GM12878 (cell line): Measurements from ENCODE around the gene ADAMTS17.

Source experiments
- CREB1 ChIP-seq: IDR thresholded peaks from 2 replicates; pipeline ENCODE4 v1.6.1; 2012; ENCODE audit warnings: low read depth, mild to moderate bottlenecking, inconsistent platforms
- EZH2 ChIP-seq: IDR thresholded peaks from 2 replicates; pipeline ENCODE4 v1.6.1; 2012; ENCODE audit warnings: low read depth, mild to moderate bottlenecking, control low read depth, inconsistent platforms, low read length, borderline replicate concordance; ENCODE audit not compliant: control insufficient read depth
- JUNB ChIP-seq: IDR thresholded peaks from 2 replicates; pipeline ENCODE4 v1.6.1; 2016; ENCODE audit warnings: antibody characterized with exemption, mild to moderate bottlenecking
- POLR2A ChIP-seq: IDR thresholded peaks from 2 replicates; pipeline ENCODE4 v1.6.1; 2011; ENCODE audit warnings: low read depth, mild to moderate bottlenecking, low read length
- POLR2AphosphoS2 ChIP-seq: IDR thresholded peaks from 2 replicates; pipeline ENCODE4 v1.6.1; 2011; ENCODE audit warnings: low read depth, mild to moderate bottlenecking, low read length, improper control_type of control experiment, moderate library complexity
- RAD21 ChIP-seq: IDR thresholded peaks from 2 replicates; pipeline ENCODE4 v1.6.1; 2011; ENCODE audit warnings: mild to moderate bottlenecking, low read depth, low read length, moderate library complexity; ENCODE audit not compliant: insufficient read depth
- RCOR1 ChIP-seq: conservative IDR thresholded peaks from 2 replicates; pipeline ENCODE4 v1.6.1; 2012; ENCODE audit warnings: low read depth, low read length, improper control_type of control experiment
- TARDBP ChIP-seq: IDR thresholded peaks from 2 replicates; pipeline ENCODE4 v1.6.1; 2016; ENCODE audit warnings: borderline replicate concordance
- YY1 ChIP-seq: IDR thresholded peaks from 2 replicates; pipeline ENCODE4 v1.6.1; 2011; ENCODE audit warnings: low read depth, mild to moderate bottlenecking, low read length
- TF ChIP-seq, protein P1 (sequence below): IDR thresholded peaks from 2 replicates; pipeline ENCODE4 v1.6.1; 2012; ENCODE audit warnings: improper control_type of control experiment, low read depth, low read length; ENCODE audit not compliant: insufficient replicate concordance
- TF ChIP-seq, protein P2 (sequence below): IDR thresholded peaks from 2 replicates; pipeline ENCODE4 v1.6.1; 2011; ENCODE audit warnings: borderline replicate concordance, low read depth, mild to moderate bottlenecking, moderate library complexity, mixed read lengths, low read length; ENCODE audit not compliant: insufficient read depth; ENCODE audit errors: extremely low read length
- TF ChIP-seq, protein P3 (sequence below): fragments of 450-650 bp; formaldehyde crosslinking; IDR thresholded peaks from 2 replicates; pipeline ENCODE4 v1.4.0; 2022; ENCODE audit warnings: mild to moderate bottlenecking, moderate library complexity
- TF ChIP-seq, protein P4 (sequence below), 3 experiments: IDR thresholded peaks in 2 of 3; conservative IDR thresholded peaks in 1 of 3; 2 replicates each; pipeline ENCODE4 v1.5.1; 2011; ENCODE audit warnings: low read depth in 3 of 3, low read length in 3 of 3, mild to moderate bottlenecking in 3 of 3, control low read depth in 2 of 3, moderate library complexity in 2 of 3, inconsistent platforms in 1 of 3, mixed read lengths in 1 of 3; ENCODE audit not compliant: control insufficient read depth in 2 of 3, insufficient read depth in 1 of 3; ENCODE audit errors: extremely low read depth in 1 of 3
- TF ChIP-seq, protein P5 (sequence below): fragments of 450-650 bp; IDR thresholded peaks from 2 replicates; pipeline ENCODE4 v1.6.1; 2016; ENCODE audit warnings: mild to moderate bottlenecking

DNA sequence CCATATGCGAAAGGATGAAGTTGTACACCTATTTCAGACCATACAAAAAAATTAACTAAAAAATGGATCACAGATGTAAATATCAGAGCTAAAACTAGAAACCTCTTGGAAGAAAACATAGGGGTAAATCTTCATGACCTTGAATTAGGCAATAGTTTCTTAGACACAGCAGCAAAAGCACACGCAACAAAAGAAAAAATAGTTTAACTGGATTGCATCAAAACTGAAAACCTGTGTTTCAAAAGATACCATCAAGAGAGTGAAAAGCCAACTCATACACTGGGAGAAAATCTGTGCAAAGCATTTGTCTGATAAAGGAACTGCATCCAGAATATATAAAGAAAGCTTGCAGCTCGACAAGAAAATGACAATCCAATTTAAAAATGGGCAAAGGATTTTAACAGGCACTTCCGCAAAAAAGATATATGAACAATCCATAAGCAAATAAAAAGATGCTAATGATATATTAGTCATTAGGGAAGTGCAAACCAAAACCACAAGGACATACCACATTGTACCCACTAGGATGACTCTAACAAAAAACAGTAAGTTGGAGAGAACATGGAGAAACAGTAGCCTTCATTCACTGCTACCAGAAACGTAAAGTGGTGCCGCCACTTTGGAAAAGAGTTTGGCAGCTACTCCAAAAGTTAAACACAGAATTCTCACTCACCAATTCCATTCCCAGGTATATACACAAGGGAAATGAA is 263.1 kb downstream of the ADAMTS17 start:
- TF ChIP-seq, protein P1, sequence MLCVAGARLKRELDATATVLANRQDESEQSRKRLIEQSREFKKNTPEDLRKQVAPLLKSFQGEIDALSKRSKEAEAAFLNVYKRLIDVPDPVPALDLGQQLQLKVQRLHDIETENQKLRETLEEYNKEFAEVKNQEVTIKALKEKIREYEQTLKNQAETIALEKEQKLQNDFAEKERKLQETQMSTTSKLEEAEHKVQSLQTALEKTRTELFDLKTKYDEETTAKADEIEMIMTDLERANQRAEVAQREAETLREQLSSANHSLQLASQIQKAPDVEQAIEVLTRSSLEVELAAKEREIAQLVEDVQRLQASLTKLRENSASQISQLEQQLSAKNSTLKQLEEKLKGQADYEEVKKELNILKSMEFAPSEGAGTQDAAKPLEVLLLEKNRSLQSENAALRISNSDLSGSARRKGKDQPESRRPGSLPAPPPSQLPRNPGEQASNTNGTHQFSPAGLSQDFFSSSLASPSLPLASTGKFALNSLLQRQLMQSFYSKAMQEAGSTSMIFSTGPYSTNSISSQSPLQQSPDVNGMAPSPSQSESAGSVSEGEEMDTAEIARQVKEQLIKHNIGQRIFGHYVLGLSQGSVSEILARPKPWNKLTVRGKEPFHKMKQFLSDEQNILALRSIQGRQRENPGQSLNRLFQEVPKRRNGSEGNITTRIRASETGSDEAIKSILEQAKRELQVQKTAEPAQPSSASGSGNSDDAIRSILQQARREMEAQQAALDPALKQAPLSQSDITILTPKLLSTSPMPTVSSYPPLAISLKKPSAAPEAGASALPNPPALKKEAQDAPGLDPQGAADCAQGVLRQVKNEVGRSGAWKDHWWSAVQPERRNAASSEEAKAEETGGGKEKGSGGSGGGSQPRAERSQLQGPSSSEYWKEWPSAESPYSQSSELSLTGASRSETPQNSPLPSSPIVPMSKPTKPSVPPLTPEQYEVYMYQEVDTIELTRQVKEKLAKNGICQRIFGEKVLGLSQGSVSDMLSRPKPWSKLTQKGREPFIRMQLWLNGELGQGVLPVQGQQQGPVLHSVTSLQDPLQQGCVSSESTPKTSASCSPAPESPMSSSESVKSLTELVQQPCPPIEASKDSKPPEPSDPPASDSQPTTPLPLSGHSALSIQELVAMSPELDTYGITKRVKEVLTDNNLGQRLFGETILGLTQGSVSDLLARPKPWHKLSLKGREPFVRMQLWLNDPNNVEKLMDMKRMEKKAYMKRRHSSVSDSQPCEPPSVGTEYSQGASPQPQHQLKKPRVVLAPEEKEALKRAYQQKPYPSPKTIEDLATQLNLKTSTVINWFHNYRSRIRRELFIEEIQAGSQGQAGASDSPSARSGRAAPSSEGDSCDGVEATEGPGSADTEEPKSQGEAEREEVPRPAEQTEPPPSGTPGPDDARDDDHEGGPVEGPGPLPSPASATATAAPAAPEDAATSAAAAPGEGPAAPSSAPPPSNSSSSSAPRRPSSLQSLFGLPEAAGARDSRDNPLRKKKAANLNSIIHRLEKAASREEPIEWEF, result no peak
- TF ChIP-seq EZH2, result no peak
- TF ChIP-seq POLR2AphosphoS2, result no peak
- TF ChIP-seq CREB1, result no peak
- no peak for TF ChIP-seq JUNB
- TF ChIP-seq, protein P2, sequence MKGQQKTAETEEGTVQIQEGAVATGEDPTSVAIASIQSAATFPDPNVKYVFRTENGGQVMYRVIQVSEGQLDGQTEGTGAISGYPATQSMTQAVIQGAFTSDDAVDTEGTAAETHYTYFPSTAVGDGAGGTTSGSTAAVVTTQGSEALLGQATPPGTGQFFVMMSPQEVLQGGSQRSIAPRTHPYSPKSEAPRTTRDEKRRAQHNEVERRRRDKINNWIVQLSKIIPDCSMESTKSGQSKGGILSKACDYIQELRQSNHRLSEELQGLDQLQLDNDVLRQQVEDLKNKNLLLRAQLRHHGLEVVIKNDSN, result no peak
- no peak for TF ChIP-seq POLR2A
- TF ChIP-seq, protein P3, sequence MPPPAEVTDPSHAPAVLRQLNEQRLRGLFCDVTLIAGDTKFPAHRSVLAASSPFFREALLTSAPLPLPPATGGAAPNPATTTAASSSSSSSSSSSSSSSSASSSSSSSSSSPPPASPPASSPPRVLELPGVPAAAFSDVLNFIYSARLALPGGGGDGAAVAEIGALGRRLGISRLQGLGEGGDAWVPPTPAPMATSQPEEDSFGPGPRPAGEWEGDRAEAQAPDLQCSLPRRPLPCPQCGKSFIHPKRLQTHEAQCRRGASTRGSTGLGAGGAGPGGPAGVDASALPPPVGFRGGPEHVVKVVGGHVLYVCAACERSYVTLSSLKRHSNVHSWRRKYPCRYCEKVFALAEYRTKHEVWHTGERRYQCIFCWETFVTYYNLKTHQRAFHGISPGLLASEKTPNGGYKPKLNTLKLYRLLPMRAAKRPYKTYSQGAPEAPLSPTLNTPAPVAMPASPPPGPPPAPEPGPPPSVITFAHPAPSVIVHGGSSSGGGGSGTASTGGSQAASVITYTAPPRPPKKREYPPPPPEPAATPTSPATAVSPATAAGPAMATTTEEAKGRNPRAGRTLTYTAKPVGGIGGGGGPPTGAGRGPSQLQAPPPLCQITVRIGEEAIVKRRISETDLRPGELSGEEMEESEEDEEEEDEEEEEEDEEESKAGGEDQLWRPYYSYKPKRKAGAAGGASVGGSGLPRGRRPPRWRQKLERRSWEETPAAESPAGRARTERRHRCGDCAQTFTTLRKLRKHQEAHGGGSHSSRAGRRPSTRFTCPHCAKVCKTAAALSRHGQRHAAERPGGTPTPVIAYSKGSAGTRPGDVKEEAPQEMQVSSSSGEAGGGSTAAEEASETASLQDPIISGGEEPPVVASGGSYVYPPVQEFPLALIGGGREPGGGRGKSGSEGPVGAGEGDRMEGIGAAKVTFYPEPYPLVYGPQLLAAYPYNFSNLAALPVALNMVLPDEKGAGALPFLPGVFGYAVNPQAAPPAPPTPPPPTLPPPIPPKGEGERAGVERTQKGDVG (CRISPR knock-in tag), result no peak
- no peak for TF ChIP-seq RCOR1
- TF ChIP-seq, protein P4, sequence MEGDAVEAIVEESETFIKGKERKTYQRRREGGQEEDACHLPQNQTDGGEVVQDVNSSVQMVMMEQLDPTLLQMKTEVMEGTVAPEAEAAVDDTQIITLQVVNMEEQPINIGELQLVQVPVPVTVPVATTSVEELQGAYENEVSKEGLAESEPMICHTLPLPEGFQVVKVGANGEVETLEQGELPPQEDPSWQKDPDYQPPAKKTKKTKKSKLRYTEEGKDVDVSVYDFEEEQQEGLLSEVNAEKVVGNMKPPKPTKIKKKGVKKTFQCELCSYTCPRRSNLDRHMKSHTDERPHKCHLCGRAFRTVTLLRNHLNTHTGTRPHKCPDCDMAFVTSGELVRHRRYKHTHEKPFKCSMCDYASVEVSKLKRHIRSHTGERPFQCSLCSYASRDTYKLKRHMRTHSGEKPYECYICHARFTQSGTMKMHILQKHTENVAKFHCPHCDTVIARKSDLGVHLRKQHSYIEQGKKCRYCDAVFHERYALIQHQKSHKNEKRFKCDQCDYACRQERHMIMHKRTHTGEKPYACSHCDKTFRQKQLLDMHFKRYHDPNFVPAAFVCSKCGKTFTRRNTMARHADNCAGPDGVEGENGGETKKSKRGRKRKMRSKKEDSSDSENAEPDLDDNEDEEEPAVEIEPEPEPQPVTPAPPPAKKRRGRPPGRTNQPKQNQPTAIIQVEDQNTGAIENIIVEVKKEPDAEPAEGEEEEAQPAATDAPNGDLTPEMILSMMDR (IDR thresholded peaks at IDR 0.05 in 2 of 3, conservative IDR thresholded peaks at IDR 0.05 in 1 of 3; ENCODE audit: control insufficient read depth in 2 of 3, extremely low read depth in 1 of 3, insufficient read depth in 1 of 3, low read depth in 3 of 3, low read length in 3 of 3), result no peak
- no peak for TF ChIP-seq TARDBP
- no peak for TF ChIP-seq RAD21
- TF ChIP-seq YY1, result no peak
- TF ChIP-seq, protein P5, sequence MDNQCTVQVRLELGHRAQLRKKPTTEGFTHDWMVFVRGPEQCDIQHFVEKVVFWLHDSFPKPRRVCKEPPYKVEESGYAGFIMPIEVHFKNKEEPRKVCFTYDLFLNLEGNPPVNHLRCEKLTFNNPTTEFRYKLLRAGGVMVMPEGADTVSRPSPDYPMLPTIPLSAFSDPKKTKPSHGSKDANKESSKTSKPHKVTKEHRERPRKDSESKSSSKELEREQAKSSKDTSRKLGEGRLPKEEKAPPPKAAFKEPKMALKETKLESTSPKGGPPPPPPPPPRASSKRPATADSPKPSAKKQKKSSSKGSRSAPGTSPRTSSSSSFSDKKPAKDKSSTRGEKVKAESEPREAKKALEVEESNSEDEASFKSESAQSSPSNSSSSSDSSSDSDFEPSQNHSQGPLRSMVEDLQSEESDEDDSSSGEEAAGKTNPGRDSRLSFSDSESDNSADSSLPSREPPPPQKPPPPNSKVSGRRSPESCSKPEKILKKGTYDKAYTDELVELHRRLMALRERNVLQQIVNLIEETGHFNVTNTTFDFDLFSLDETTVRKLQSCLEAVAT, result no peak
